Islet precursor cell (in vitro differentiated cells): ENCODE results near the gene SAG.
A peak's percentile ranks its signal among the peaks of the same experiment; 100 is the strongest.
"Not testable (repeated sequence)": the region's sequence is repeated elsewhere in the genome, so short reads cannot be mapped to it uniquely, and the experiment has no call there.

Experiments used
- DNase-seq: peaks from one replicate; pipeline ENCODE4 v3.0.0-alpha.2; 2018

The SAG gene

GRCh38 chr2:233334915-233335314 lies 27.3 kb downstream of the SAG start:
- peak; percentile 49 for DNase-seq

GRCh38 chr2:233336091-233336490 lies 28.5 kb downstream of the SAG start:
- DNase-seq, result not testable (repeated sequence)

GRCh38 chr2:233336541-233336940 lies 28.9 kb downstream of the SAG start:
- no peak for DNase-seq

GRCh38 chr2:233338046-233338445 lies 30.4 kb downstream of the SAG start:
- DNase-seq, result peak; percentile 60

DNA sequence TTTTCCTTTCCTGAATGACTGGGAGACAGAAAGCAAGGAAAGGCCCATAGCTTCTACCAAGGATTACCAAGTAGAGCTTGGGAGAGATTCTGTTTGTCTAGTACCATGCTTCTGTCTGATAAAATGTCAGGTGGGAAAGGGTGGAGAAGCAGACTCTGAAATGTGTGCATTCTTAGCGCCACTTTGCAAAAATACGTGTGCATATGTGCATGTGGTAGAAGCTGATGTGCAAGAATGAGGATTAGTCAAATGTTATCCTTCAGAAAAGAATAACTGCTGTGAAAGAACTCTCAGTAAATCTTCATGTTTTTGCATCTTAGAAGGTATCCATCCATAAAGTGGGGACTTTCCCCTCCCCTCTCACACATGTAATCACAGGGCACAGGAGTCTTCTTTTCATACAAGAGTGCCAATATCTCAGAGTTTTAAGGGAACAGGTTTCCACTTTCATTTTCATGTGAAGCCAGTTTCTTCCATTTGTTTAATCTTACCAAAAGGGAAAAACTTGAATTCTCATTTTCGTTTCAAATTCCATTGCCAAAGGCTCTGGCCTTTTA lies 31.3 kb downstream of the SAG start:
- DNase-seq, result no peak

DNA sequence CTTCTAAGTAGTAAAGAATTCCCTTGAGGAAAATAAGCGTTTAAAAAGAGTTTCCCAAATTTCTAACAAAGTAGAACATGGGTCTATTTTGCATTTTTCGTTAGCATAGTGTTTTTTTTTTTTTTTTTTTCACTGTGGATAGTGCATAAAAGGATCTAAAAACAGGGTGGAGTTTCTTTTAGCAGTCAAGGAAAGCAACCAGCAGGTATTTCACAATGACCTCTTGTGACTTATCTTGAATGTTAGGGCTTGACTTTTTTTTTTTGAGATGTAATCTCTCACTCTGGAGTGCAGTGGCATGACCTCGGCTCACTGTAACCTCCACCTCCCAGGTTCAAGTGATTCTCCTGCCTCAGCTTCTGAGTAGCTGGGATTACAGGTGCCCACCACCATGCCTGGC lies 31.8 kb downstream of the SAG start:
- no peak for DNase-seq

GRCh38 chr2:233341296-233341695 lies 33.7 kb downstream of the SAG start:
- no peak for DNase-seq

GRCh38 chr2:233342301-233342700 lies 34.7 kb downstream of the SAG start:
- no peak for DNase-seq

GRCh38 chr2:233343171-233343705 lies 35.6 kb downstream of the SAG start:
- DNase-seq, result no peak

DNA sequence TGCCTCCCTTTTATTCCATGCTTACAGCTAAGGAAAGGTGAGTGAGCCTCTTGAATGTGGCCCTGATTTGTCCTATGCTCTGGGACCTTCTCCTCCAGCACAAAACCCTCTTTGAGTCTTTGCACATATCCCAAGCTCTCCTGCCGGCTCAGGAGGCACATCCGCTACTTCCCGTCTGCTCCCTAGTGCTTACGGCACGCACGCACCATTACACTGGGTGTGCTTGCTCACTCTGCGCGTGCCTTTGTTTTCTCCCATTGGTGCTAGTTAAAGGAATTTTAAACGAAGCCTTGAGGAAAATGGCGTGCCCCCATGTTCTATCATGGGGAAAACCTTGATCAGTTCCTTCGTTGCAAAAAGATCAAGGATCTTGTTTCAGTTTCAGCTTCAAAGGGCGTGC lies 38.8 kb downstream of the SAG start:
- DNase-seq, result no peak

- no peak for DNase-seq
Measured at GRCh38 chr2:233346930-233347329, 39.3 kb downstream of the SAG start.

- peak; percentile 61 for DNase-seq
Measured at GRCh38 chr2:233349005-233349998, 41.7 kb downstream of the SAG start.

DNA sequence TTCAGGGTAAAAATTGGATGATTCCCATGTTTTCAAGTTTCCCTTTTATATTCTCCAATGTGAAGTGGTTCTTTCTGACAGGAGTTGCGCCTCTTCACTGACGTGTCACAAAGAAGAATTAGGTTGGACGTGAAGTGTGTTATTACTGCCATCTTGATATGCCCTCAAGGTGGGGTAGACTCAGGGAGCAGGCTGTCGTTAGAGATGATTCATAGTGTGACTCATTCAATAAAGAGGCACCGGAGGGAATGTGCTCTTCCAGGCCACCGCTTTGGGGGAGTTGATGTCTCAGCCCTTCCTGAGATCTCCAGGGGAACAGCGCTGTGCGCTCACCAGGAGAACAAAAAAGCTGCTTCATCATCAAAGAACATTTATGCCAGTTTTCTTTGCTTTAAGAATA lies 43.1 kb downstream of the SAG start:
- DNase-seq, result peak; percentile 91

- peak; percentile 58 for DNase-seq
Measured at GRCh38 chr2:233351423-233351822, 43.8 kb downstream of the SAG start.

DNA sequence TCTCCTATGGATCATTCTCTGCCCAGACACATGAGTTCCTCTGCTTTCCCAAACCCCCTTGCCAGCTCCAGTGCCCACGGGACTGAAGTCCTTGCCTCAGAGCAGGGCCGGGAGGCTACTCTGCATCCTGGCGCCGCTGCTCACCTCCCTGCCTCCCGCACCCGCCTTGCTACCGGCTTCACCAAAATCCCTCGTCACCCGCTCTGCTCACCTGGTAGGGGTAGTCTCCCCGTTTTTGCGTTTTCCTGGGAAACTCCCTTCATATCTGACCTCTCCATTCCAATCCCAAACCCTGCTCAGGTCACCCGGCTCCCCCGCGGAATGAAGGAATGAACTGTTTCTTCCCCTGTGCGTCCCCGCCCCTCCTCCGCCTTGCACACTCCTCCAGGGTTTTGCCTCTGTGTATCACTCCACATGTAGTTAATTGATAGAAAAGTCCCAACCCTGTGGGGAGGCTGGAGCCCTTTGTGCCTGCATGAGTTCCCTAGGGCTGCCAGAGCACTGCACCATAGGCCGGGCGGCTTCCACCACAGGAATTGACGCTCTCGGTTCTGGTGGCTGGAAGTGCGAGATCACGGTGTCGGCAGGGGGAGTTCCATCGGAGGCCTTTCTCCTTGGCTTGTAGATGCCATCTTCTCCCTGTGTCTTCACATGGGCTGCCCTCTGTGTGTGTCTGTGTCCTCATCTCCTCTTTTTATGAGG lies 44.7 kb downstream of the SAG start:
- no peak for DNase-seq

DNA sequence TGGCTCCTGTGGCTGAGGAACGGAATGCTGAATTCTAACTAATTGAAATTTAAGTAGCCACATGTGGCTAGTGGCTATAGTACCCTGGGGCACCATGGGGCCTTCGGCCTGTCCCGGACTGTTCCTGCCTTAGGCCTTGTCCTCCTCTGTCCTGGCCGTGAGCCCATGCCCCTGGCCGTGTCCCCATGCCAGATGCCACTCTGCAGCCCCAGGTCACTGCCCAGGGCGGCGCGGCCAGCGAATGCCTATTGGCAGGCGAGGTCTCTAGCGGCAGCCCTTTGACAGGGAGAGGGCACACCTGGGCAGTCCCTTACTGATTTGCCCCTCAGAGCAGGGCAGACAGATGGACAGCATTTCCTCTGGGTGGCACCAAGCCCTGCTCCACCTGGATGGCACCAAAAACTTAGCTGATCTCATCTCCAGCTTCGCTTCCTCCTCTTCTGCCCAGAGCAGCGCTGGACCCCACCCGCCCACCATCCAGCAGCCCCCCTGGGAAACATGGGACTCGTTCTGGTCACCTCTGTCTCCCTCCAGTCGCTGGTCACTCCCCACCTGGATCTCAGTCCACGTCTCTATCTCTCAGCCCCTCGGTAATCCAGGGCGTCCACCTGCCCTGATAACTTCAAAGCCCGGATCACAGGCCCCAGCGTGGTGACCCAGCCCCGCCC lies 45.6 kb downstream of the SAG start:
- no peak for DNase-seq

DNA sequence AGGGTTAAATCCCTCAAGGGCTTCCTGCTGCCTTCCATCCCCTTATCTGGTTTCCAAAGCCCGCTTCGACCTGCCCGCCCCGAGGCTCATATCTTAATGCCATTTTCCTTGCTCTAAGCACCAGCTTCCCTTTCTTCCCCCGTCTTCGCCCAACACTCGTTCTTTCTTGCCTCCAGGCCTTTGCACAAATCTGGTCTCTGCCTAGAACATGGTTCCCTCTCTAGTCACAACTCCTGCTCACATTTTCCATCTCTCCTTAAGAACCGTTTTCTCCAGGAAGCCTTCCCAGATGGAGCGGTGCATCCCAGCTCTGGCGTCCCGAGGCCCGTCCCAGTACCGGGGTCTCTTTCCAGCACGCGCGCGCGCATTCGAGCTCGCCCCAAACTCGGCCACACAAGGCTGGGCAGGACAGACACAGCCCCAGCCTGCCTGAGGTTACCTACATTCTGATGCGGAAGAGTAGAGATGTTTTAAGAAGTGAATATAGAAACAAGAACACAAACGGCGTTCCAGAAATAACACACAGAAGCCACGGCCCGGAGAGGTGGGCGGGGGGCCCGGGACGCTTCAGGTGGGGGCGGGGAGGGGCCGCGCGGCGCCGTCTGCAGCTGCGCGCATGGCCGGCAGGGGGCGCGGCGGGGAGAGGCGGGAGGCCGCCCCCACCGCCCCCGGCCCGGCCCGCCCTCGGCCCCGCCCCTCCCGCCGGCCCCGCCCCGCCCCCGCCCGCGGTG lies 46.3 kb downstream of the SAG start, which contains the start of gene DGKD:
TSS of gene DGKD (plus strand) at position 726 of the 731 bp plus-strand sequence. CDS start 25 bp downstream, outside the sequence.
- peak; percentile 86 for DNase-seq

GRCh38 chr2:233354500-233354924 lies 46.9 kb downstream of the SAG start:
- DNase-seq, result no peak

- no peak for DNase-seq
Measured at GRCh38 chr2:233354971-233355574, 47.5 kb downstream of the SAG start.

DNA sequence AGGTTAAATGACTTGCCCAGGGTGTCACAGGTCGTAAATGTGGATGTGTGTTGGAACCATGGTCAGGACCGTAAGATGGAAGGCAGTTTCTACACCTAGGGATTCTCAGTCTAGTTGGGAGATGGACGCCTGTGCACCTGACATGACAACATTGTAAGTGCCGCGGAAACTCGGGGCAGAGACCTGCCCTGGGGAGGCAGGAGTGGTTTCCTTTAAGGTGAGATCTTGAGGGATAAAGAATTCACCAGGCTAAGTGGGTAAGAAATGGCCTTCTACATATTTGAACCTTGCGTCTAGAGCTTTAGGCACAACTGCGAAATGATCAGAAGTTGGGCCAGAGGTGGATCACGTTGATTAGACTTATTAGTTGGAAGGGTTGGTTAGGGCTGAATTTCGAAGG lies 48.3 kb downstream of the SAG start:
- DNase-seq, result no peak

- DNase-seq, result no peak
Measured at GRCh38 chr2:233356546-233357308, 49.1 kb downstream of the SAG start.
